B cell (primary cell): Measurements from ENCODE around the gene C1QL1.

Experiments
- CTCF ChIP-seq: fragments of 200-600 bp; IDR thresholded peaks from one replicate; pipeline ENCODE4 v1.8.0; 2022; ENCODE audit warnings: antibody characterized with exemption, mild to moderate bottlenecking
- EZH2 ChIP-seq: IDR thresholded peaks from 2 replicates; pipeline ENCODE4 v1.6.1; 2012; ENCODE audit warnings: borderline replicate concordance, low read depth, mild to moderate bottlenecking, moderate library complexity, low read length; ENCODE audit not compliant: insufficient read depth, poor library complexity, severe bottlenecking

DNA sequence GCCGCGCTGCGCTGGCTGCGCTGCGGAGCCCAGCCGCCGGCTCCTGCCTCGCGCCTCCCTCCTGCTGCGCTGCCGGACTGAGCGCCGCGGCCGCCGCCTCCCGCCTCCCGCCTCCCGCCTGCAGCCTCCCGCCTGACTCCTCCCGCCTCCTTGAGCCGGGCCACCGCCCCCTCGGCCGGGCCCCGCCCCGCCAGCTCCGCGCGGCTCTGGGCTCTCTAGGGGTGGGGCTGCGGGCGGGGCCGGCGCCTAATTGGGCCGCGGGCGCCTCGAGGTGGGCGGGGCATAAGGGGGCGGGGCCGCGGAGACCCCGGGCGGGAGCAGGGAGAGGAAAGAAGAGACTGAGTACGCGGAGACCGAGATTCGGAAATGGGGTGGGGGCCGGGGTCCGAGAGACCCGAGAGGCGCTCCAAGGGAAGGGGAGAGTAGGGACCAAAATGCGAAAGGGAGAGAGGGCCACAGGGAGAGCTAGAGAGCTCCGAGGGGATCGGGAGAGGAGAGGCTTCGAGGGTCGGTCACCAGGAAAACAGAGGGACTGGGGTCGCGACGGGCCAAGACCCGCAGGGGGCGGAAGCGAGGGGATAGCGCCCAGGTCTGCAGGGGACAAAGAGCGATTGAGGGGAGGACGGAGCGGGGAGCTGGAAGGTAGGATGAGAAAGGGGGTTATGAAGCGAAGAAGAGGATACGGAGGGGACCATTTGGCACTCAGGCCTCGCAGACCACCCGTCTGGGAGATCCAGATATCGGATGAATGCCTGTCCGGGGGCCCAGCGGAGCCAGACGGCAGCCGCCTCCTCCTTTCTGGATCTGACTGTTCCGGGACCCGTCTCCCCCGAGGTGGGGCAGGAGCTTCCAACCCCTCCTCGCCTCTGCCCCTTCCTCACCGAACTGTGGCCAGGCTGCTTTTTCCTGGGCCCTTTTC lies at the start of gene C1QL1:
- TF ChIP-seq EZH2, result peak; percentile 69
- TF ChIP-seq CTCF, result no peak
